ENCODE measurements around the gene TBXT.
"Not testable (repeated sequence)": the region's sequence is repeated elsewhere in the genome, so short reads cannot be mapped to it uniquely, and the experiment has no call there.

TBXT gene, protein sequence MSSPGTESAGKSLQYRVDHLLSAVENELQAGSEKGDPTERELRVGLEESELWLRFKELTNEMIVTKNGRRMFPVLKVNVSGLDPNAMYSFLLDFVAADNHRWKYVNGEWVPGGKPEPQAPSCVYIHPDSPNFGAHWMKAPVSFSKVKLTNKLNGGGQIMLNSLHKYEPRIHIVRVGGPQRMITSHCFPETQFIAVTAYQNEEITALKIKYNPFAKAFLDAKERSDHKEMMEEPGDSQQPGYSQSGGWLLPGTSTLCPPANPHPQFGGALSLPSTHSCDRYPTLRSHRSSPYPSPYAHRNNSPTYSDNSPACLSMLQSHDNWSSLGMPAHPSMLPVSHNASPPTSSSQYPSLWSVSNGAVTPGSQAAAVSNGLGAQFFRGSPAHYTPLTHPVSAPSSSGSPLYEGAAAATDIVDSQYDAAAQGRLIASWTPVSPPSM

DNA sequence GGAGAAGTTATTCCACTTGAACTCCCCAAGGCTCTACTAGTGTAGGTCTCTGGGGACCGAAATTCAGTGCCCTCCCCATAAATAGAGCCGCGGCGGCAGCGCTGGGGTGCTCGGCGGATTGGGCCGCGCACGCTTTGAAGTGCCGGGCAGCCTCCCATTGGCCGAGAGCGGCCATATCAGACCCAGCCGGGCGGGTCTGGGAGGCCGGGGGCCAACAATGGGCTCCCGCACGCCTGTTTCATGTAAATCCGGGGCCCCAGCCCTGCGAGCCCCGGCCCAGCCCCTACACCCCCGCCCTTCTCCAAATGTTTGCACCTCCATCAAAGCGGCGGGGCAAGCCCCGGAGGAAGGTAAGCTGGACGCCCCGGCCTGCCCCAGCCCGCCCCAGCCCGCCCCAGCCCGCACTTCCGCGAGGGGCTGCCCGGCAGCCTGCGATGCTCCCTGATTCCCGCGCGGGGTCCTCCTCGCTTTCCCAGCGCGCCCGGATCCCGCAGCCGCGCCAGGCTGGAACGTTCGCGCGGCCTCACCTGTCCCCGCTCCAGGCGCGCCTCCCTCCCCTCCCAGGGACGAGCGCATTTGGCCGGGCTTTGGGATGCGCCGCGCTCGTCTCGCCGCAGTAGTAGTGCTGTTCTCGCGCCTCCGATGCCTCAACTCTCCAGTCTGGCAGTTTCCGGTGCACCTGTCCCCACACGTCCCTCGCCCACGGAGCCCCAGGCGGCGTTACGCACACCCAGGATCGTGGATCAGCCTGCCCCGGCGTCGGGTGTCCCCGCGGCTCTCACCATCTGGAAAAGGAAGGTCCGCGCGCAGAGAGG is at the start of gene TBXT:
TSS of gene TBXT (minus strand) at position 51 of the 815 bp plus-strand sequence. CDS start 260 bp downstream, outside the sequence.
- DNase-seq: no peak

DNA sequence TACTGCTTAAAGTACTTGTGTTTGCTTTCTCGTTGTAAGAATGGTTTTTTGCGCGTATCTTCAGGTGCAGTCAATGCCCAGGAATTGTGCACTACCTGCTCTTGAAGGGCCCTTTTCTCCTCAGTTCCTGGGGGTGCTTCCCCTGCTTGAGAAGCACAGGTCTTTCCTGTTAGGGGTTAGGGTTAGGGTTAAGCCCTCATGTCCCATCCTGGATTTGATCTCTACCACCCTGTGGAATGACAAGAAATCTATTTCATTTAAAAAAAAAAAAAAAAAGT is 39.6 kb upstream of the TBXT start:
- no peak for DNase-seq

DNA sequence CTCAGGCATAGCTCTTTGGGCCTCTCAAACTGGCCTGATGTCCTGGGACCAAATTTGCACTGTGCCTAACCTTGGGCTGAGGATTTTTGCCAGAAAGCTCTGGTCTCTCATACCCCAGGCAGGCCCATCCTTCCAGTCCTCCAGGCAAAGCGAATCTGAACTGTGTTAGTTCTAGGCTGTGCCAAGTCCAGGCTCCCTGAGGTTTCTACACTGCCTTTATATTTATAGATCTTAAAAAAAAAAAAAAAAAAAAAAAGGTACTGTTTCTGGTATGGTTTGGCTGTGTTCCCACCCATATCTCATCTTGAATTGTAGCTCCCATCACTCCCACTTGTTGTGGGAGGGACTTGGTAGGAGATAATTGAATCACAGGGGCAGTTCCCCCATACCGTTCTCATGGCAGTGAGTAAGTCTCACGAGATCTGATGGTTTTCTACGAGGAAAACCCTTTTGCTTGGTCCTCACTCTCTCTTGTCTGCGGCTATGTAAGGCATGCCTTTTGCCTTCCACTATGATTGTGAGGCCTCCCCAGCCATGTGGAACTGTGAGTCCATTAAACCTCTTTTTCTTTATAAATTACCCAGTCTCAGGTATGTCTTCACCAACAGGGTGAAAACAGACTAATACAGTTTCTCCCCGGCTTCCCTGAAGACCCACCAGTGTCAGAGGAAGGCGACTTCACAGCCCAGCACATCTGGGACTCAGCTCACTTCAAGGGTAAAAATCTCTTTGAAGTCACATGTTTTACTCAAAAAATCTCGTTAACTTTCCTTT is 39.0 kb upstream of the TBXT start:
- no peak for DNase-seq

DNA sequence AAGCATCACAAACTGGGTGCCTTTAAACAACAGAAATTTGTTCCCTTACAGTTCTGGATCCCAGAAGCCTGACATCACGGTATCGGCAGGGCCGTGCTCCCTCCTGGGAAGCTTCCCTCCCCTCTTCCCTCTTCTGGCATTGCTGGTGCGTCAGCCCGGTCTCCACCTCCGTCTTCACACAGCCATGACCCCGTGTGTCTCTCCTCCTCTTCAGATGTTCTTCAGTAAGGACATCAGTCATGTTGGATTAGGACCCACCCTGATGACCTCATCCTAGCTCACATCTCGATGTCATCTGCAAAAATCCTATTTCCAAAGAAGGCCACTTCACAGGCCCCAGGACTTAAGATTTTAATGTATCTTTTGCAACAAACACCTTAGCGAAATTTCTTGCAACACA is 38.4 kb upstream of the TBXT start:
- DNase-seq: no peak

DNA sequence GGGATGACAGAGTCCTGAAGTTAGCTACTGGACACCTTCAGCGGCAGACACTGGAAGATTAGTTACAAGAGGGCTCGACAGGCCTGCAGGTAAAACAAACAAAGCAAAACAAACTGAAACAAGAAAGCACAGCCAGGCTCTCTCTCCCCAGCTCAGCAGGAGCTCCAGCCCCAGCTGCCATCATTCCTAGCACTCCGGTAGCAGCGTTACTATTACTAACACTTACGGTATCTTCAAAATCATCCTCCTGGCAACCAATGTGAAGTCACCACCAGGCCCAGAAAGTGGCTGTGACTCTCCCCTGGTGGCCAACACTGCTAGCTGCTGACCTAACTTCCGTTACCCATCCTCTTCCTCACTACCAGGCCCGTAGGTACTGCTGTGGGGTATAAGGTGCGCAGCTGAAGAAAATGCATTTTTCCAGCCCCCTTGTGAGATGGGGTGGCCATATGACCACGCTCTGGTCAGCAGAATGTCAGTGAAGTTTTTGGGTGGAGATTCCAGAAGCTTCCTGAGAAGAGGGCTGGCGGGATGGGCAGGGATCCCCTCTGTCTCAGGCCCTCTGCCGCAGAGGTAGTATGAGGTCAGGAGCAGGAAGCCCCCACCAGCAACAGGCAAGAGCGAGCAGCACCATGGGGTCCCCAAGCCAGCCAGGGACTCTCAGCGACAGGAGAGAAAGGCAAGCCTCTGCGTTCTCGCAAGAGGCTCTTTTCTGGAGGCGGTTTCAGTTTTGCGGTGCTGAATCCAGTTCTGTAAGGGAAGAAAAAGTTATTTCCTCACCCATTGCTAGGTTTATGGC is 37.4 kb upstream of the TBXT start:
- no peak for DNase-seq

DNA sequence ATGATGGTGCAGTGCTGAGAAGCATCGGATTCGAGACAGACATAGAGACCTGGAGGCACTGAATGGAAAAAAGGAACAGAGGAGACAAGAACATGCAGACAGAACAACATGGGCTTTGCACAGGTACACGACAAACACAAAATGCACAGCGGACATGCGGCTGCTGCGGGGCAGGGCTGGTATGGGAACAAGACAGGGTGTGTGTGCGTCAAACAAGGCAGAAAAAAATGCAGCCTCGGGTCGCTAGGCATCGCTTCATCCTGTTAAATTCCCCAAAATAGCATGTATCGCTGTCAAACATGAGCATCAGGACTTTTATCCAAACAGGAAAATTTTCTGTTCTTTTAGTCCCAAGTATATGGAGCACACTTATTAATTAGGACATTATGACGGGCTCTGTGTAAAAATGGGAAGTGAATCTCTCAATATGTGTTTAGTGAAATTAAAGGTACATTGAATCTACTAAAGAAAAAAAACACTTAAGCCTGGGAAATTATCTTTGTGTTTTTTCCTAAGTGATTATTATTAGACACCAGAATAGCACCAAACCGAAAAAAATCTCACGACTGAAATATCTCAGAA is 36.1 kb upstream of the TBXT start:
- DNase-seq: no peak

DNA sequence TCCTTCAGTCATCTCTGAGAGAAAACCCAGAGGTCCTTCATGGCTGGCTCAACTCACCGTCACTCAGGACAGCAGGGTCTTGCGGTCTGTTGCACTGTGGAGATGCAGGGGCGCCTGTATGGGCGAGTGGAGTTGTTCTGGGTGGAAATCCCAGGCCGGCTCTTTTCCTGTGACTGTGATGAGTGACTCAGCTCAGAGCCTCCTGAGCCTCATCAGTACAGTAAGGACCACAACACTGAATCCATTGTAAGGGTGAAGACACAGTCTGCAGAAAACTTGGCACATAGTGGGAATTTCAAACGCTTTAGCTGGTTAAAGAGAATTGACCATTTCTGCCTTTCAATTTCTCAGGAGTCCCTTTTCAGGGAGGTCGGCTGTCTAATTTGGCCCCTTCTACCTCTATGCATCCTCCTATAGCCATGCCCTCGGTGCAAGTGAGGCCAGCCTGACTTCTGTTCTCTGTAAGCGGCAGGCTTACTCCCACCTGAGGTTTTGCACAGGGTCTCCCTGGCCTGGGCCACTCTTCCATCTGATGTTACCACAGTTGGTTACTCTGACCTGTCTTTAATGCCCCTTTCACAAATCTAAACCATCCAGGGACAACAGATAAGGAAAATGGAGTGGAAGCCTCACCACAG is 35.5 kb upstream of the TBXT start:
- no peak for DNase-seq

DNA sequence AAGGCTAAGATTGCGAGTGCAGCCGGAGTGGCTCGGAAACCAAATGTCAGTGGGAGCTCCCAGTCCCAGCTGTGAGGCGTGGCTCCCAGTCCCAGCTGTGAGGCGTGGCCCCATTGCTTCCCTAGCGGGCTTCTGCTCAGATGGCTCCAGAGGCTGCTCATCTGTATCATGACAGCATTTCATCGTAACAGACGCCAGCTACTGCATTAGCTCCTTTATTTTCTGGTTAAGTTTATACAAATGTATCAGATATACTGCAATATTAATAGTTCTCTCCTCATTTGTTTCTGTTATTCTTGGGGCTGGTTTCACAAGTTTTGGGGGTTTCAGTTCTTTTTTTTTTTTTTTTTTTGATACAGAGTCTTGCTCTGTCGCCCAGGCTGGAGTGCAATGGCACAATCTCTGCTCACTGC is 34.7 kb upstream of the TBXT start:
- DNase-seq: no peak

DNA sequence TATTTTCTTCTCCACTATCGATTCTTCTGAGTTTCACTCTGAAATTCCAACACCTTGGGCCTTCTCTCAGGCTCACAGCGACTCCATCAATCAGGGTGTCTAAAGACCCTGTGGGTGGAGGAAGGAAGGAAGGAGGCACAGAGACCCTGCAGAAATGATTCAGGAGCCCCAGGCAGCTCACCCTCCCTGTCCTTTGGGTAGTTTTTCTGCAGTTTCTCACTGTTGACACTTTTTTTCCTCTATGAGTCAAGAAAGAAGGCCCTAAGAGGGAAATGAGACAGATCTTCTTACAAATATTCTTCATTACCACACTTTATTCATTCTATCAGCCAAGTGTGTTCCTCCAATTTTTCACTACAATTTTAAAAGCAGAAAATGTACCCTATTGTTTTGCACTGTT is 34.2 kb upstream of the TBXT start:
- no peak for DNase-seq

DNA sequence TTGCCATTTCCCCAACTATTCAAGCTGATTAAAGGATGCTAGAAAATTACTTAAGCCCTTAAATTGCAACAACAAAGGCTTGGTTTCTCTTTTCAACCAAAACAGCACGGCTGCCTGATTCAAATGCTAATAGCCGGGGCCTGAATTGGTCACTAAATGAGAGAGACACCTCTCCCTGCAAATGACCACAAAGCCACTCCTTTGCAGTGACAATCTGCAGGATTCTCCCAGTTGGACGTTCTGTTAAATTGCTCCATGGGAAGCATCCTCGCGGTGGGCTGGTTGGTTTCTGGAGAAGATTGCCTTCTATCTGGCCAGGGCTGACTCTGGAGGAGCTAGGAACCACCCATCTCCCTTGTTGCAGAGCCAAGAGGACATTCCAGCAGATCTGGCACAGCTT is 29.7 kb upstream of the TBXT start:
- DNase-seq: no peak

DNA sequence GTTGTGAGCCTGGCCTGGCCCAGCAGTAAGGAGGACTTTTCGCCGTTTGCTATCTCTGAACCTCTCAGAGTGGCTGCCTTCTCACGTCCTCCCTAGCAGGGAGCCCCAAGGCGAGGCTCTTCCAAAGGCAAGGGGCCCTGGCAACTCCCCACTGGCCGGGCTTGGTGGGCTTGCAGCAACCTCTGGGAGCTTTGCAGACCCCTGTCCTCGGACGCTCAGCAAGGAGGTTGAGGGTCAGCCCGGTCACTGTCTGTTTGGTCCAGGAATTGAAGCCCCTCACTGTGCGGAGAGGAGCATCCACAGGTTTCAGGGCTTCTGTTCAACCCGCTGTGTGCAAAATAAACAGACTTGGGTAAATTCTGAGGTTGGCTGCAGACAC is 28.2 kb upstream of the TBXT start:
- no peak for DNase-seq

DNA sequence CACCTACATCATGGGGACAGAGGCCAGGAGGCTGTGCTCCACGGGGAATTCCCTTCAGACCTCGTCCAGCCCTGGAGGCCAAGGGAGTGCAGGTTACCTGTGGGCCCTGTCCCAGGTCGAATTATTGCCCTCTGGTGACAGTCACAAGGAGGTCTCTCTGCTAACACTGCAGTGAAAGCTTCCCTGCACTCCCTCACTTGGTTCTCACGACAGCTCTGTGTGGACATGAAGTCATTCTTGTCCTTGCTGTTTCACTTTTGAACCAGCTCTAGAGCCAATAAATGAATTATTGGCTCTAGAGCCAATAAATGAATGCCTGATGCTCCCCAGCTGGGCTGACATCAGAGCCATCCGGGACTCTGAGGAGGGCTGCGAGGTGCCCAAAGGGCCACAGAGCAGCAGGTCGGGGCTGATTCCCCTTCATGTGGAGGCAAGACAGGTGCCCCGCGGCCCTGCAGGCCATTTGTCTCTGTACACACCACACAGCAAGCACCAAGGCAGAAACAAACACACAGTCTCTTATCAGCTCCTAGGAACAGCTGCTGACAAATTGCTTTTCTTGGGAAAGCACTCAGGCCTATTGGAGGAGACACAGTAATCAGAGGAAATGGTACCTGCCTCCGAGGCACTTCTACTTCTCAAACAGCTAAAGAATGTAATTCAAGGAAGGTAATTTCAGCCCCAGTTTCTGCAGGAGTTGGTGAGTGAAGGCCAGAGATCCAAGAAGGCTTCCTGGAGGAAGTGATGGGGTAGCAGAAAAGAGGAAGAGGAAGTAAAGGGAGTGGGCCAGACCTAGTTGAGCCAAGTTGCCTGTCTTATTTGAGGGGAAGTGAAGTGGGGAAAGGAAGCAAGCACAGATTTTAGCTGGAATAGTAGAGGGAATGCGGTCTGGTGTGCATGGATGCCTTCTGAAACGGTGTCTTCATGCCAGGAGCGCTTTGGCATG is 27.5 kb upstream of the TBXT start:
- no peak for DNase-seq

DNA sequence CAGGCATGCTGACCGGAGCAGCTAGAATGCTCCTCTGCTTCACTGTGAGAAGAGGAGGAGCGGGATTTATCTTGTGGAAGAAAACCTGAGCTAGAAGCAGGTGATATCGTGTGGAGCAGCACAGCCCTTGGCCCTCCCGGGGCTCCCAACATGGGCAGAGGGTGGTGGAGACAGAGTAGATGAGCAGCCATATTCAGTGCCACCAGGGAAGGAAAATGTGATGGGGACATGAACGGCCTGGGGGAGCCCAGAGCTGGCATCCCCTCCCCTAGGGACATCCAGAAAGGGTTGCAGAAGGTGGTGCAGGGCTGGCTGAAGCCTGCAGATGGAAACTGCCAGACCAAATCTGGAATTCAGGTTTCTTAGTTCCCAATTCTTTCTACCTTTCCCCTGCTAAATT is 24.9 kb upstream of the TBXT start:
- DNase-seq: no peak

DNA sequence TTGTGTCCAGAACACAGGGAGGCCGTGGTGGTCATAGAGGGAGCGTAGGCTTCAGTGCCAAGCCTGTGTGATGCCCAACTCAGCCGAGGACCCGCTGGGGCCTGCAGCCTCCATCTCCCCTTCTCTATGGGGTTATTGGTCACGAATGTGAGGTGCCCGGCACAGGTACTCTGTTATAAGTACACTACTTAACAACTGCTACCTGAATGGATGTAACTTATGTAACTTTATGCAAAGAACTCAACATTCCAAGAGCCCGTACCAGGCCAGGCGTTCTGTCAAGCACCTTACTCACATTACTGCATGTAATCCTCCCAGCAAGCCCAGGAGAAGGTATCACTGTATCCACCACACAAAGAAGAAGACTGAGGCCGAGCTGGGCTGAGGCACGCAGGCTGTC is 24.5 kb upstream of the TBXT start:
- no peak for DNase-seq

DNA sequence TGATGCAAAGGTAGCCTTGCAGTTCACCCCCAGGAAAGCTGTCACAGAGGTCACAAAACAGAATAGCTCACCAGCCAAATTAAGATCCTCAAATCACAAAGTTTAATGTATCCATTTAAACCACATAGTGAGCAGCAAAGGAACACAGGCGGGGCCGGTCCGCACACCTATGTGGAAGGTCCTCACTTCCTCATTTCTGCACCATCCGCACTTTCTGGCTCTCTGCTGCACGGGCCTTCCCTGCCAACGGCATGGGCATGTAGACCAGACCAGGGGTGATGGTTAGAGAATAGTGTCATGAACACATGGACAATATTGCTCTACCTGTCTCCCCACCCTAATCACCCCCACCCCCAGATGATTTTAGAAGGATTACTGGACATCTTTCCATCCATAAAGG is 12.1 kb upstream of the TBXT start:
- no peak for DNase-seq

DNA sequence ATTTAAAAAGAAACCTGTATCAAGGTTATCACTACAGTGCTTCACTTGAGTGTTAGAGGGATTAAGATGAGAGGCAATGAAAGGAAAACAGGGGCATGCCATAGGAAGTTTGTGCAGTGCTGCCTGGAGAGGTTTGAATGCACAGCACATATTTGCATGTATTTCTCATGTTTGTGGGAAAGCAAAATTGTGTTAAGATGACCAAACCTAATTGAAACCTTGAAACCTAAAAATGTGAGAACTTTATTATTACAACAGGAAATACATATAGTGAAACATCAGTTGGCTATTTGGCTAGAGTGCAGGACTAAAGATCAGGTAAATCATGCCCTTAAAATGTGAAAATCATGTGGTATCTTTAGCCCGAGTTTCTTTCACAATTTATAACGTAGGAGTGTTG is 8.5 kb upstream of the TBXT start:
- no peak for DNase-seq

DNA sequence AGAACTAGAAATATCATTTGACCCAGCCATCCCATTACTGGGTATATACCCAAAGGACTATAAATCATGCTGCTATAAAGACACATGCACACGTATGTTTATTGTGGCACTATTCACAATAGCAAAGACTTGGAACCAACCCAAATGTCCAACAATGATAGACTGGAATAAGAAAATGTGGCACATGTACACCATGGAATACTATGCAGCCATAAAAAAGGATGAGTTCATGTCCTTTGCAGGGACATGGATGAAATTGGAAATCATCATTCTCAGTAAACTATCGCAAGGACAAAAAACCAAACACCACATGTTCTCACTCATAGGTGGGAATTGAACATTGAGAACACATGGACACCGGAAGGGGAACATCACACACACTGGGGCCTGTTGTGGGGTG is 7.4 kb upstream of the TBXT start:
- DNase-seq: not testable (repeated sequence)

DNA sequence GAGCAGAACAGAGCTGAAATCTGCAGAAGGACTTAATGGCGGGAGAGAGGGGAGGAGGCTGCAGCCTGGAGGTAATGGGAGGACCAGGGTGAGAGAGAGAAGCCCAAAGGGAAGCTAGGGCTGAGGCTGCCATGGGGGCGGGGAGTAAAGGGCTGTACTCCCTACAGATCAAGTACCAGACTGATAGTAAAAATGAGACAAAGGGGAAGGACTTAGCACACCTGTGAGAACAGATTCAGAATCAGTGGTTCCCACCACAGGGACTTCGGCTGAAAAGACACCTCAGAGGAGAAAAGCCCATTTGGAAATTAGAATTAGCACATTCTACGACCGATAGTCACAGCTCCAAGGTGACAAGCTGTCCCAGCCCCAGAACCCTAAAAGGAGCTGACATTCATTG is 6.4 kb upstream of the TBXT start:
- no peak for DNase-seq

DNA sequence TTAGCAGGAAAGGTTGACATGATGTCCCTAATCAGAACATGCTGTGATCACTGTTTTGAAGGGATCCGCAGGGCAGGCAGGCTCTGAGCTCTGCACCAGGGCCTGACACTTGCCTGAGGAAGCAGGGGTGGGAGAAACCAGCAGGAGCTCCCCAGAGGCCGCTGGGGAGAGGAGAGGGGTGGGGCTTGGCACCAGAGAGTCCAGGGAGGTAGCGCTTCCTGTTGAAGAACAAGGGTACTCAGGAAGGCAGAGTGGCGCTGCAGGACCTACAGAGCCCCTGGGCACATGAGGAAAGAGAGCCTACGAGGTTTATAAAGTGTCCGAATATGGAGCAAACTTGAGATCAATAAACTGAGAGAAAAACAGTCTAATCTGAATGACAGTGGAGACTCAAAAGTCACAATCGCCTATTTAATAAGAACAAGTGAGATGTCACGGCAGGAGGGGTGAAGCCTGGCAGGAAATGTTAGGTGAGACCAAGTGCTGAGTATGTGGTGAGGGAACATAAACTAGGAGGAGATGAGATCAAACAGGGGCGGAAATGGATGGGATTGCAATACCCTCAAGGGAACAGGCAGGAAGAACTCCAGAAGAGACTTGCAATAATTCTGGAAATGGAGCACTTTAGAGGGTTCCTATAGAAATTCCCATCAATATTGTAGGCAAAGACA is 5.8 kb upstream of the TBXT start:
- peak; percentile 85 for DNase-seq

DNA sequence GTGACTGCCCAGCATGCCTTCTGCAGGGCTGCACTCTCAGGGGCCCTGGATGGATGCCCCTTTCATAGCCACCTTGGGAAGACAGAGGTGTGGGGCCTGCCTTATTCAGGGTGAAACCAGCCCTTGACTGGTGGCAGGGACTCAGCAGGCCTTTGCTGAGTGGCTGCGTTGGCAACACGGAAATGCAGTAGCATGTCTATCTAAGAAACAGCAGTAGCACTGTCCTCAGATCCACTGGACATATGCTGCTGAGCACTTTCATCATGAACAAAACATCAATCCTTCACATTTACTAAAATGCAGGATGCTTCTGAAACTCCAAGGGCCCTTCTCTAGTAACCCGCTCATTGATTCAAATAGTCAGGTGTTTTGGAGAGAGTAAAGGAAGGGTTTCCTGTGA is 4.9 kb upstream of the TBXT start:
- DNase-seq: no peak
